ENCODE data around the gene EIF2AK2.

Gene EIF2AK2

DNA sequence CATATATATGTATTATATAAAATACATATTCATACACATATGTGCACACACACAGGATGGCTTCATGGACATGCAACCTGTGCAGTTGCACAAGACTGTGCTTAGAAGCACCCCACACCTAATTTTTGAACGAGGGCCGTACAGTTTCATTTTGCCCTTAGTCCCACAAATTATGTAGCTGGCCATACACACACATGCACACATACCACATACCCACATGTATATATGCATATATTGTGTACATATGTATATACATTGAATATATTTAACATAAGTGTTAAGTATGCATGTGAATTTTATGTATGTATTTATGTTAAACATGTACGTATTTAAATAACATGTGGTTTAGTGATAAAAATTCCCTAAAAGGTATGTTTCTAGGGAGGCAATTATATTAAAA, 54.2 kb downstream of the EIF2AK2 start:
- no peak for DNase-seq (ENCODE audit: low read depth, low spot score)

DNA sequence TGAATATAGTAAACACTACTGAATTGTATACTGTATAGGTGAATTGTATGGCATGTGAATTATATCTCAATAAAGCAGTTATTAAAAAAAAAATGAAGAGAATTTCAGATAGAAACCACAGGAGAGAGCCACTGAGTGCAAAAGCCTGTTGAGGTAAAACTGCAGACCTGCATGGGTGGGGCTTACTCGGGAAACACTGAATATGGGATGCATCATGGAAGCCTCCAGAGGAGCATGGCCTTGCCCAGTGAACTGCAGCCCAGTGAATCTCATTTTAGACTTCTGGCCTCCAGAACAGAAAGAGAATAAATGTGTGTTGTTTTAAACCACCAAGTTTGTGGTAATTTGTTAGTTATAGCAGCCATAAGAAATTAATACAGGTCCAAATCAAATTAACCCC, 56.7 kb downstream of the EIF2AK2 start:
- DNase-seq (ENCODE audit: low read depth, low spot score) = no peak

- peak; percentile 1 for DNase-seq (ENCODE audit: low read depth, low spot score)
Observed at GRCh38 chr2:37098416-37099118, 58.2 kb downstream of the EIF2AK2 start.

DNA sequence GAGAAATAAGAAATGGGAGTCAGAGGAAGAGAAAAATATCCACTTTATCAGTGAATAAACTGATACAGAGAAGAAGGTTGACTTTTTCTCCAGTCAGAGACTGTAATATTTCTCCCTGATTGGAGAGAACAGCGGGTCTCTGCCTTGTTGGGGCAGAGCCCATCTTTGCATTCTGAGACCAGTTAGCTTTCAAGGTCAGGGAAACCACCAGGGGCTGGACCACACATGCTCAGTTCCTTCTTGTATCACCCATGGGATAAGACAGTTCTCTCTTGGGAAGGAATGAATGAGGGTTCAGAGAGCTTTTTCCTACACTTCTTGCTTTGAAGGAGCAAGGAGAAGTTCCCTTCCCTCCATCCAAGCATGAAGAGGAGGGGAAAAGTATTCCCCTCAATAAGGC, 60.2 kb downstream of the EIF2AK2 start:
- no peak for DNase-seq (ENCODE audit: low read depth, low spot score)

GRCh38 chr2:37091873-37092272, 64.9 kb downstream of the EIF2AK2 start:
- no peak for DNase-seq (ENCODE audit: low read depth, low spot score)

- DNase-seq (ENCODE audit: low read depth, low spot score) = no peak
Observed at GRCh38 chr2:37090019-37090477, 66.7 kb downstream of the EIF2AK2 start.

DNA sequence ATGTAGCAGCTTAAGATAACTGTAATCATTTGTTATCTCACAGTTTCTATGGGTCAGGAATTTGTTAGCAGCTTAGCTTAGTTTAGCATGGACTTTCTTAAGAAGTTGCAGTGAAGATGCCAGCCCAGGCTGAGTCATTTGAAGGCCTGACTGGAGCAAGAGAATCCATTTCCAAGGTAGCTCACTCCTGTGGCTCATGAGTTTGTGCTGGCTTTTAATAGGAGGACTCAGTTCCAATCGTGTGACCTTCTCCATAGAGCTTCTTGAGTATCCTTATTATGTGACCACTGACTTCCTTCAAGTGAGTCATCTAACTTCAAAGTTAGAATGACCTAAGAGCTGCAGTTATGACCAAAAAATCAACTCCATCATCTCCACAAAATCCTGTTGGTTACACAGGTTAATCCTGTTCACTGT, 71.0 kb downstream of the EIF2AK2 start:
- DNase-seq (ENCODE audit: low read depth, low spot score) = peak; percentile 50

- DNase-seq (ENCODE audit: low read depth, low spot score) = peak; percentile 2
Observed at GRCh38 chr2:37084797-37085196, 72.0 kb downstream of the EIF2AK2 start.

GRCh38 chr2:37083873-37084794, 72.6 kb downstream of the EIF2AK2 start, which contains the start of the genes GPATCH11 and HEATR5B:
Gene GPATCH11, plus strand, starts transcription at chr2:37084518. Its CDS starts 3,864 bp downstream, at chr2:37088382.
Gene HEATR5B, minus strand, starts transcription at chr2:37084372. Its CDS starts 958 bp downstream, at chr2:37083414.
- DNase-seq (ENCODE audit: low read depth, low spot score) = peak; percentile 99

- no peak for DNase-seq (ENCODE audit: low read depth, low spot score)
Observed at GRCh38 chr2:37080689-37081088, 76.1 kb downstream of the EIF2AK2 start.

DNA sequence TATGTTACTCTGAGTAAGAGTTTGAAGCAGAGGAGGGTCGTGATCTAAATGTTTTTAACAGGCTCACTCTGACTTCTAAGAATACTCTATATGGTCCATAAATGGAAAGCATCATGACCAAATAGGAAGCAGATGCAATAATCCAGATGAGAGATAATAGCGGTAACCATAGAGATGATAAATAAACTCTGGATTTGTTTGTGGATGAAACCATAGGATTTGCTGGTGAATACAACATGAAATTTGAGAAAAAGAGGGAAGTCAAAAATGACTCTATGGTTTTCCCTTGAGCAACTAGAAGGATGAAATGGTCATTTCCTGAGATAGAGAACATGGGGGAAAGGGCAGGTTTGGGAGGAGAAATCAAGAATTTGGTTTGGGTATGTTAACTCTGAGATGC, 76.5 kb downstream of the EIF2AK2 start:
- no peak for DNase-seq (ENCODE audit: low read depth, low spot score)

DNA sequence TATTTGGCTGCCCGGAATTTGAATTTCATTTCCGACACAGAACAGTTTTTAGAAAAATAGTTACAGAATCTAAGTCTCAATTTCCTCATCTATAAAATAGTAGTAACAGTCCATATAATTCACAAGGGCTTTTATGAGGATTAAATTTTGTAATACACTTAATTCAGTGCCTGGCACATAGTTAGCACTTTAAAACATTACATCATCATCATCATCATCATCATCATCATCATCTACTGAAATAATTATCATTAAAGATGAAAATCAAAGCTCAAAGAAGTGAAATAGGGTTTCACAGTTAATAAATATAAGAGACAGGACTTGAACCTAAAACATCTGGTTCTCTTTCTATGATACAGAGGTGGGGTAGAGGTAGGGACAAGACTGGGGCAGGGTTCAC, 85.8 kb downstream of the EIF2AK2 start:
- no peak for DNase-seq (ENCODE audit: low read depth, low spot score)

GRCh38 chr2:37068686-37069085, 88.1 kb downstream of the EIF2AK2 start:
- DNase-seq (ENCODE audit: low read depth, low spot score) = no peak

DNA sequence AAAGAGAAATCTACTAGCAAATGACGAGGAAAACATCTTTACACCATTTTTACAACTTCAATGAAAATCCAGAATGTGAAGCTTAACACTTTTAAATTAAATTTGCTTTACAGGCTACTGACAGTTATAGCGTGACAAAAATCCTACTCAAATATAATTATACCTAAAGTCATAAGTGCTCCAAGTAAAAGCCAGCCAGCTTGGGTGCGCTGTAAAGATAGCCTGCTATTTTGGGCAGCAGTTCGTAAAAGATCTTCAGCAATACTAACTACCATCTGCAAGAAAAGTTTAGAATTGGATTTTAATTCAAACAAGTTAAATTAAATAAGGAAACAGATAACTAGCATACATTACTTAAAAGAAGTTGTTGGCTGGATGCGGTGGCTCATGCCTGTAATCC, 95.0 kb downstream of the EIF2AK2 start:
- no peak for DNase-seq (ENCODE audit: low read depth, low spot score)

DNA sequence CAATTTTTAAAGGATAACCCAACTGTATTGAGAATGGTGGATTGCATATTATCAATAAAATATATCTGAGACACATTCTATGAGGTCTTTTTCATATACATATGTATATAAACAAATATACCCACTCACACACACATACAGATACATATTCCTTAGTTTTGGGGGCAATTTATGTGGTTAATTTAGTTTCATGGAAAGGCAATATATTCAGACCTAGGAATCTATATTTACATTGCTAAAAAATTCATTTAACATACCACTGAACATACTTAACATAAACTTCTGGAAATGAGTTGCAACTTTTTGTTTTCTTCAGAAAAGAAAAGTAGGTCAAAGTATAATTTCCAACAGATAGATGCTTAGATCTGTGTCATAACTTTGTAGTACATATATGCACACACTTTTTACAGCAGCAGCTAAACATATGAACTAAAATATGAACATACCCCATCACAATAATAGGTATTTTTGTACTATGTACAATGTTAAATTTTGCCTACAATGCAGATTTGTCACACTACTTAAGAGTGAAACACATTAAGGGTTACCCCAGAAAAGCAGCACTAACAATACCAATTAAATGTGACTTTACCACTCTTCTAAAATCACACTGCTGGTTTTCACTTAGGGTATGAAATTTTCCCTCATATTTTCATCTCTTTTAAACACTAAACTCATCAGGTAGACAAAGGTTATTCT, 95.6 kb downstream of the EIF2AK2 start:
- DNase-seq (ENCODE audit: low read depth, low spot score) = no peak

DNA sequence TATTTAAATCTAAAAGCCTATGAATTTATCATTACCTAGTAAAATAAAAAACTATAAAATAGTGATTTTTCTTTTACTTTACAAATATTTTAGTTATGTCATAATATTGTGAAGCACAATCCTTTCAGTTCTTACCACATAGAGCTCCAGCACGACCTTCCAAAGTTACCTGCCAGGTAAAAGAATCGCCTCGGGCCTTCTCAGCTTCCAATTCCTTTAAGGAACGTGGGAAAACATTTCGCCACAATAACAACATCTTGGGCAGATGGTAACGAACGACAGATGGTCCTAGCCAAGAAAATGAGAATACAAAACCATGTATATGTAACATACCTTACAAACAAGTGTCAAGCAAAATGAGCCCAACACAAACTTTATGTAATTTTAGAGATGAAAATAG, 96.3 kb downstream of the EIF2AK2 start:
- no peak for DNase-seq (ENCODE audit: low read depth, low spot score)

DNA sequence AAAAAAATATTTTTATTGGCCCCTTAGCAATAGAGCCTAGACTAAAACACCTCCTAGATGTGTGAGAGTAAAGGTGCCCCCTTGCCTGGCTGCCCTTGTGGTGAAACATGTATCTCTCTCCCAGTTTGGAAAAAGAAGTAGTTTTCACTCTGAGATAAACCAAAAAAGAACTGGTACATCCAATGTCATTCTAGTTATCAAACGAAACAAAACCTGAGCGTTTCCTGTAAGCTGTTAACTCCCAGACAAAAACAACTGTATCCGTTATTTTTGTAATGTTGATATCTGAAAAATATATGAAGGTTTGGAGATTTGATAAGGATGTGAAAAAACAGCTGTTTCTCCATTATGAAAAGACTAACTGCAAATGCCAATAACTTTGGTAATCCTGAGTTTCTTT, 96.9 kb downstream of the EIF2AK2 start:
- DNase-seq (ENCODE audit: low read depth, low spot score) = no peak

DNA sequence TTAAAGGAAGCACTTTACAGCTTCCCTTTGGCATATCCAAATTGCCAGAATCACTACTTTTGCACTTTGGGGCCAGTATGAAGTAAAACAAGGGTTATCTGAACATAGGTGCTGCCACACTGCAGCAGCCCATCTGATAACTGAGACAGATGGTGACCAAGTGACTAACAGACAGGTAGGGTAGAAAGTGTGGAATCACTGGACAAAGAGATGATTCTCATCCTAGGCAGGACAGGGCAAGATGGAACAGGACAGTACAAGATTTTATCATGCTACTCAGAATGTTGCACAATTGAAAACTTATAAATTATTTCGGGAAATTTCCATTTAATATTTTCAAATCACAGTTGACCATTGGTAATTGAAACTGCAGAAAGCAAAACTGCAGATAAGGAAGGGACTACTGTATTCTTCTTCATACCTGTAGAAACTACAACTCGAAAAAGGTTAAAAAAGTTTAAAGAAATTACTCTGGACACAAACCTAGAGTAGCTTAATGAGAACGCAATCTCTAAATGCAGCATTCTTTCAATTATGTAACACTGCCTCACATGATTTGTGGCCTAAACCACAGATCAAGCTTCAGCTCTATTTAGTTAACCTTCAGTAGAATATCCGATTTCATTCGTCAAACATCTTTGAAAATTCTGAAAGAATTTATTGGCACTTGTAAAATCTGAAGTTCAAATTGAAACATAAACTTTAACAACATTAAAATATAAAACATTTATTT, 104.0 kb downstream of the EIF2AK2 start:
- no peak for DNase-seq (ENCODE audit: low read depth, low spot score)
